Vagina (tissue), 2 donors: Measurements from ENCODE around the gene PEX13. TPM values are rescaled to one million over a fixed set of nuclear protein-coding genes. Genes with fewer than 3 reads are reported as not detected.

ENCODE experiments used
- DNase-seq, 2 donors: peaks; one replicate each; pipeline ENCODE4 v3.0.0-alpha.2; 2017; ENCODE audit errors: extremely low spot score in 2 of 2
- H3K27ac ChIP-seq: fragments of 200-600 bp; sonication (generic); one replicate; pipeline ENCODE4 v1.5.1; 2019
- H3K27me3 ChIP-seq: fragments of 200-600 bp; sonication (generic); one replicate; pipeline ENCODE4 v1.5.1; 2019
- H3K36me3 ChIP-seq, 2 donors: fragments of 200-600 bp; sonication (generic); one replicate each; pipeline ENCODE4 v1.5.1; 2017 to 2019
- H3K4me1 ChIP-seq: fragments of 200-600 bp; sonication (generic); one replicate; pipeline ENCODE4 v1.5.1; 2019
- H3K4me3 ChIP-seq, 2 donors: fragments of 200-600 bp; sonication (generic); 1 replicate in 1 of 2; 2 replicates in 1 of 2; pipeline ENCODE4 v1.5.1; 2016 to 2019
- H3K9me3 ChIP-seq: fragments of 200-600 bp; sonication (generic); one replicate; pipeline ENCODE4 v1.5.1; 2019
- CTCF ChIP-seq, 3 experiments: fragments of 450-650 bp in 2 of 3; fragments of 200-600 bp in 1 of 3; sonication (generic) in 1 of 3; IDR thresholded peaks; one replicate each; pipeline ENCODE4 v1.5.1; 2017 to 2019; ENCODE audit warnings: antibody characterized with exemption in 3 of 3, mild to moderate bottlenecking in 2 of 3, moderate library complexity in 2 of 3
- POLR2A ChIP-seq, 2 donors: fragments of 450-650 bp; IDR thresholded peaks; one replicate each; pipeline ENCODE4 v1.6.1; 2017; ENCODE audit warnings: antibody characterized with exemption in 2 of 2, mild to moderate bottlenecking in 2 of 2, moderate library complexity in 2 of 2
- POLR2AphosphoS5 ChIP-seq, 2 donors: sonication (generic); formaldehyde crosslinking; IDR thresholded peaks; one replicate each; pipeline ENCODE4 v1.9.0; 2017; ENCODE audit warnings: antibody characterized with exemption in 2 of 2, mild to moderate bottlenecking in 2 of 2, low read depth in 1 of 2; ENCODE audit not compliant: insufficient read depth in 1 of 2
- intact Hi-C: fragments of 100-400 bp; cut with DNase I; formaldehyde crosslinking; loops from one replicate; pipeline ENCODE4 v1.15.1; 2023
- total RNA-seq: library from RNA; depleted of rRNA; stranded (reverse); fragments of >200 nt; gene quantifications from one replicate; pipeline ENCODE4 v1.2.3, GENCODE V29; 2016

The PEX13 gene
- total RNA-seq, 1 donor from 2014 or later, result 18.7 TPM

DNA sequence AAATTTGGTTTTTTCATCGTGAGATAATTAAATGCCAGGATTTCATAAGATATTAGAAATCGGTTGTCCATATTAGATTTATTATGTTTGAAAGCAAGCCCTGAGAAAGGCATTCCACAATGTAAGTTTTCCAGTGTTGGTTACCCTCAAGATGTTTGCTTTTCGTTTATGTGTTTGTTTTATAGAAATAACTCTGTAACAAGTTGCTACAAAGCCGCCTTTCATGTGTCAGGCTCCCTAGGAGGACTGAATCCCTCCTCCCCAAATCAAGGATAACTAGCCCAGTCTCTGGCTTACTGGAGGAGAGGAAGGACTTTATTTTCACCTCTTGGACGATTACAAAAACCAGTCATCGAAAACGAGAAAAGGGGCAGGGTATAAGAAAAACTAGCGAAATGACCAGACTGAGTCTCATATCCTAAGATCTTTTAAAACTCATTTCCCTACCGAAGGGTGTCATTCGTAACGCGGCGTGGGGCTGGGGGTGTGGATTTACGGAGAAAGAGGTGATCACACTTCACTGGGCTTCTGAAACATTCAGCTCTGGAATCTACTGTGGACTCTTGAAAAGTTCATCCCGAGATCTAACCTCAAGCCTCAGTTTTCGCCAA lies 1.0 kb upstream of the PEX13 start:
- TF ChIP-seq POLR2AphosphoS5 (IDR thresholded peaks at IDR 0.05; ENCODE audit: insufficient read depth in 1 of 2, low read depth in 1 of 2) (no peak), CTCF (IDR thresholded peaks at IDR 0.05) (no peak), POLR2A (IDR thresholded peaks at IDR 0.05) (no peak)
- no peaks in the 10 kb centered on the region for H3K9me3 ChIP-seq
- H3K27me3 ChIP-seq, result no peaks in the 10 kb centered on the region
- peak overlapping the region; percentile 63 to 94 for H3K4me3 ChIP-seq
- H3K36me3 ChIP-seq, result peaks cover 0 to 7% of the 10 kb centered on the region in 2 donors
- H3K4me1 ChIP-seq, result peaks cover 51% of the 10 kb centered on the region
- peak in 1 of 2 donors; percentile 86 for DNase-seq
- intact Hi-C loops, result loop anchor here (5.0 kb wide), 1 partner anchor 51 kb away; the partner anchor contains the start of gene SANBR
- peak overlapping the region; percentile 91 for H3K27ac ChIP-seq

GRCh38 chr2:61017003-61017555 lies 441 bp upstream of the PEX13 start:
- peak overlapping the region; percentile 91 for H3K27ac ChIP-seq
- H3K4me1 ChIP-seq, result peaks cover 52% of the 10 kb centered on the region
- peak; percentile 92 to 96 for DNase-seq
- peak overlapping the region; percentile 63 to 94 for H3K4me3 ChIP-seq
- no peaks in the 10 kb centered on the region for H3K27me3 ChIP-seq
- intact Hi-C loops, result loop anchor here (5.0 kb wide), 1 partner anchor 50 kb away; the partner anchor contains the start of gene SANBR
- no peaks in the 10 kb centered on the region for H3K9me3 ChIP-seq
- TF ChIP-seq POLR2AphosphoS5 (IDR thresholded peaks at IDR 0.05; ENCODE audit: insufficient read depth in 1 of 2, low read depth in 1 of 2) (peak in 1 of 2 donors; percentile 63), POLR2A (IDR thresholded peaks at IDR 0.05) (no peak)
- peaks cover 0 to 8% of the 10 kb centered on the region in 2 donors for H3K36me3 ChIP-seq

DNA sequence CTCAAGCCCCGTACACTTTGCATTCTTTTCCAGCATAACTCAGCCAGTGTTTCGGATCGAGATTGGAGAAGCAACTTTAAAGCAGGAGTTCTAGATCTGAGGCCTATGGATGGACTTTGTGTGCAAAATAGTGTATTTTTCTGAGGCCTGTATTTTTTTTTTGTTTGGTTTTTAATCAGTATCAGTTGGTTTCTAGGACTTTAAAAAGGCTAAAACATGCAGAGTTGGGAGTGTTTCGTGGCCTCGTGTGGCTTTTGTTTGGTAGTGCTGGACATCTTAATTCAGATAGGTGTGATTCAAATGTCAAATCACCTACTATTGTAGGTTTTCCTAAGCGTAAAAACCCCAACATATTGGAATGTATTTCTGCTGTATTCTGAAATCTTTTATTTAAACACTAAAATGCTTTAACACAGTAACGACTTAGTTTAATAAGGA lies 817 bp downstream of the PEX13 start:
- peaks cover 52% of the 10 kb centered on the region for H3K4me1 ChIP-seq
- H3K36me3 ChIP-seq, result peaks cover 0 to 8% of the 10 kb centered on the region in 2 donors
- no peaks in the 10 kb centered on the region for H3K9me3 ChIP-seq
- H3K27me3 ChIP-seq, result no peaks in the 10 kb centered on the region
- H3K27ac ChIP-seq, result peak overlapping the region; percentile 91
- intact Hi-C loops, result loop anchor here (5.0 kb wide), 1 partner anchor 49 kb away; the partner anchor contains the start of gene SANBR
- H3K4me3 ChIP-seq, result peak overlapping the region; percentile 63 to 94
- no peak for DNase-seq
- TF ChIP-seq POLR2A (IDR thresholded peaks at IDR 0.05) (no peak), POLR2AphosphoS5 (IDR thresholded peaks at IDR 0.05; ENCODE audit: insufficient read depth in 1 of 2, low read depth in 1 of 2) (no peak)

- no peak for TF ChIP-seq POLR2A (IDR thresholded peaks at IDR 0.05)
- TF ChIP-seq CTCF (IDR thresholded peaks at IDR 0.05), result no peak
- TF ChIP-seq POLR2AphosphoS5 (IDR thresholded peaks at IDR 0.05; ENCODE audit: insufficient read depth in 1 of 2, low read depth in 1 of 2), result no peak
Observed at GRCh38 chr2:61018798-61019197, 1.3 kb downstream of the PEX13 start.

GRCh38 chr2:61021228-61021660 lies 3.7 kb downstream of the PEX13 start:
- Histone ChIP-seq H3K27ac (no peak overlapping the region), H3K36me3 (peaks cover 0 to 8% of the 10 kb centered on the region in 2 donors), H3K4me1 (peaks cover 46% of the 10 kb centered on the region), H3K9me3 (no peaks in the 10 kb centered on the region), H3K27me3 (no peaks in the 10 kb centered on the region), H3K4me3 (no peak overlapping the region)
- TF ChIP-seq POLR2A (IDR thresholded peaks at IDR 0.05), result no peak
- no peak for TF ChIP-seq CTCF (IDR thresholded peaks at IDR 0.05)
- no peak for TF ChIP-seq POLR2AphosphoS5 (IDR thresholded peaks at IDR 0.05; ENCODE audit: insufficient read depth in 1 of 2, low read depth in 1 of 2)
- DNase-seq, result no peak
- intact Hi-C loops, result no loop called here

More at GRCh38 chr2:61018798-61019197, 1.3 kb downstream of the PEX13 start:
- intact Hi-C loops, result loop anchor here (5.0 kb wide), 1 partner anchor 49 kb away; the partner anchor contains the start of gene SANBR
- H3K27ac ChIP-seq, result peak overlapping the region; percentile 91
- H3K9me3 ChIP-seq, result no peaks in the 10 kb centered on the region
- peaks cover 52% of the 10 kb centered on the region for H3K4me1 ChIP-seq
- peak overlapping the region; percentile 63 to 94 for H3K4me3 ChIP-seq
- H3K27me3 ChIP-seq, result no peaks in the 10 kb centered on the region
- no peak for DNase-seq
- H3K36me3 ChIP-seq, result peaks cover 0 to 8% of the 10 kb centered on the region in 2 donors
